ENCODE results near the gene LSP1. TPM values are rescaled to one million over a fixed set of nuclear protein-coding genes. Genes with fewer than 3 reads are reported as not detected.
"Not testable (repeated sequence)": the region's sequence is repeated elsewhere in the genome, so short reads cannot be mapped to it uniquely, and the experiment has no call there.

The LSP1 gene
- total RNA-seq, 4 donors from 2014 or later: 12.3 to 69.6 (median 23.2) TPM

DNA sequence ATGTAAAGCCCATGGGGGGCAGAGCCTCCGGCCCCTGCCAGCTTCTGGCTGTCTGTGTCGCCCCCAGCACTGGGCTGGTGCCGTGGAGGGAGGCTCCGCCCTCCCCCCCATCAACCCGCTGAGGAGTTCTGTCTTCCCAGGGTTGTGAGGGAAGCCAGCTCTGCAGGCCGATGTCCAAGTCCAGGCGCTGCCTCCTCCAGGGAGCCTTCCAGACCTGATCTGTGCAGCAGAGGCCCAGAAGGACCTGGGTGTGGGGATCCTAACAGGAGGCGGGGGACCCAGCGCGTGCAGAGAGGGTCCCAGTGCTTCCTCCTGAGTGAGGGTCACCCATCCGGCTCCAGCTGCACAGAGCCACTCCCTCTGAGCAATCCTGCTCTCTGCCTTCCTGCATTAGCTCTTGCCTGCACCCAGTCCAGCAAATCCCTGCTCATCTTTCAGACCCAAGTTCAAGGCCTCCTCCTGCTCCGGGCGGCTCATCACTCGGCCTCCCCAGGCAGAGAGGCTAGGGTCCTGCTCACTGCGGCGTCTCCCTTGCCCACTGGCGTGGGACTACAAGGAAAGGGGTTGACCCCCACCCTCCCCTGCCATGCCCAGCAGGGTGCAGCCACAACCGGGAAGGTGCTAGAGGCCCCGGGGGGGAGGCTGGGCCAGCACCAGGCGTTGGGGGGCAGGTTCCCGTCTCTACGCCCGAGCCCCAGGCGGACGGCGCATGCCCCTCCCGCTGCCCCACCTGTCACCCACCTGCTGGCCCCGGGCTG lies 22.4 kb downstream of the LSP1 start:
- no peaks in the 10 kb centered on the region for H3K36me3 ChIP-seq
- peak; percentile 7 for DNase-seq
- in situ Hi-C loops (cut with MboI; ENCODE audit: low pct_ligation_motif_present in 1 of 4, low pct_unique_long_range_greater_than_20kb in 1 of 4, low sequenced_read_pairs in 3 of 4) (no loop called here), intact Hi-C loops (cut with DNase I; ENCODE audit: low total_unique reads) (no loop called here)
- H3K4me3 ChIP-seq: no peak overlapping the region
- no peaks in the 10 kb centered on the region for H3K9me3 ChIP-seq
- WGBS, 2 donors (ENCODE audit: low coverage in 1 of 2): 65% methylated on average over 25 of the region's 28 CpGs; no CpG with 5 or more reads in 1 of the 2 donors
- no peak for TF ChIP-seq POLR2A (IDR thresholded peaks at IDR 0.05)
- no peak for TF ChIP-seq EP300 (IDR thresholded peaks at IDR 0.05; ENCODE audit: low read depth)
- no peak for TF ChIP-seq POLR2AphosphoS5 (IDR thresholded peaks at IDR 0.05)
- no peak for TF ChIP-seq CTCF (IDR thresholded peaks at IDR 0.05)
- H3K27ac ChIP-seq: peak overlapping the region; percentile 60 to 74 (median 67)
- H3K27me3 ChIP-seq: no peaks in the 10 kb centered on the region
- H3K4me1 ChIP-seq: peaks cover 0 to 53% (median 14%) of the 10 kb centered on the region in 4 donors

- 71% methylated on average over 13 of the region's 13 CpGs; no CpG with 5 or more reads in 1 of the 2 donors for WGBS, 2 donors (ENCODE audit: low coverage in 1 of 2)
- in situ Hi-C loops (cut with MboI; ENCODE audit: low pct_ligation_motif_present in 1 of 4, low pct_unique_long_range_greater_than_20kb in 1 of 4, low sequenced_read_pairs in 3 of 4): not testable (repeated sequence)
These were observed 23.0 kb downstream of the LSP1 start for GRCh38 chr11:1875851-1876301.

GRCh38 chr11:1876361-1877063 lies 23.6 kb downstream of the LSP1 start:
- no peaks in the 10 kb centered on the region for H3K36me3 ChIP-seq
- peak overlapping the region; percentile 60 to 74 (median 67) for H3K27ac ChIP-seq
- H3K4me1 ChIP-seq: peaks cover 0 to 58% (median 13%) of the 10 kb centered on the region in 4 donors
- no peak overlapping the region for H3K4me3 ChIP-seq
- intact Hi-C loops (cut with DNase I; ENCODE audit: low total_unique reads) (no loop called here), in situ Hi-C loops (cut with MboI; ENCODE audit: low pct_ligation_motif_present in 1 of 4, low pct_unique_long_range_greater_than_20kb in 1 of 4, low sequenced_read_pairs in 3 of 4) (no loop called here)
- WGBS, 2 donors (ENCODE audit: low coverage in 1 of 2): 20 to 27% methylated on average over 2 to 22 of the region's 26 CpGs
- H3K27me3 ChIP-seq: no peaks in the 10 kb centered on the region
- DNase-seq: peak; percentile 60
- TF ChIP-seq EP300 (IDR thresholded peaks at IDR 0.05; ENCODE audit: low read depth) (no peak), CTCF (IDR thresholded peaks at IDR 0.05) (peak; percentile 48 to 64 (median 55)), POLR2AphosphoS5 (IDR thresholded peaks at IDR 0.05) (peak in 1 of 3 donors; percentile 4), POLR2A (IDR thresholded peaks at IDR 0.05) (peak; percentile 19)
- H3K9me3 ChIP-seq: no peaks in the 10 kb centered on the region

More at GRCh38 chr11:1875851-1876301, 23.0 kb downstream of the LSP1 start:
- H3K9me3 ChIP-seq; H3K36me3 ChIP-seq; H3K4me3 ChIP-seq; DNase-seq; intact Hi-C loops (cut with DNase I; ENCODE audit: low total_unique reads); H3K27me3 ChIP-seq: not testable (repeated sequence)
- H3K4me1 ChIP-seq: peaks cover 0 to 53% (median 11%) of the 10 kb centered on the region in 4 donors
- peak overlapping the region; percentile 60 to 74 (median 67) for H3K27ac ChIP-seq

DNA sequence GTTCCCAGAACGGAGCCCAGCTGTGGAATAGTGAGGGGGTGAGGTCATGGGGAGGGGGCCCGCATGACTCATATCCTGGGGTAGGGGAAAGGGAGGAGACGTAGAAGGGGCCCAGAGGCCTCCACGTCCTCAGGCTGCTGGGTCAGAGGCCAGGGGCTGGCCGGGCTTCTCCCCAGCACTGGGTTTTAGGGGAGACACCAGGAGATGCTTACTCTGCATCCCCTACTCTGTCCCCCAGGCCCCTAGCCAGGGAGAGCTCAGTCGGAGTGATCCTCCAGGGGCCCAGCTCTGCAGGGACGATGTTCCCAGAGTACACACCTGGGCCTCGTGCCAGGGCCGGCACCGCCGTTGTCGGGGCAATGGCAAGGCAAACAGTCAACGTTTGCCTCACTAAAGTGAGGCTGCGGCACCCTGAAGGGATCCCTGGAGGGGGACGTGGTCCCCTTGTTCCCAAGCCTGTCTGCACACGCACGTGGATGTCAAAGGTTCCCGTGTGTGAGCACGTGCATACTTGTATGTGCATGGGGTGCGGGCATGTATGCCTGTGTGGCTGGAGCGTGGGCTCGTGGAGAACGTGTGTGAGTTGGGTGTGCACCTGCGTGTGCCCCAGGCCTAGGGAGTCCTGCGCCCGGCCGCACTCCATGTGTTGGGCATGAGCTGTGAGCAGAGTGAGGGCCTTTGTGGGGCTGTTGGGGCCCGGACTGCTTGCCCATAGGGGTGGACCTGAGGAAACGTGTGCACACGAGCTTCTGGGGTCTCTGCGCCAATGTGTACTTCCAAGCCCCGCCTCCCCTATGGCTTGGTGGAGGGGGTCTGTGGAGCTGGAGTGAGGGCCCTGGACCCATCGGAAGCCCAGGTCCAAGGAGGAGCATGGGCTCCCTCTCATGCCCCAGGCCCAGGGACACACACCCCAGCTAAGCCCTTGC lies 24.6 kb downstream of the LSP1 start:
- H3K27ac ChIP-seq: peak overlapping the region; percentile 60 to 74 (median 67)
- H3K9me3 ChIP-seq: no peaks in the 10 kb centered on the region
- no peaks in the 10 kb centered on the region for H3K27me3 ChIP-seq
- H3K36me3 ChIP-seq: no peaks in the 10 kb centered on the region
- intact Hi-C loops (cut with DNase I; ENCODE audit: low total_unique reads): no loop called here
- in situ Hi-C loops (cut with MboI; ENCODE audit: low pct_ligation_motif_present in 1 of 4, low pct_unique_long_range_greater_than_20kb in 1 of 4, low sequenced_read_pairs in 3 of 4): no loop called here
- no peak overlapping the region for H3K4me3 ChIP-seq
- TF ChIP-seq EP300 (IDR thresholded peaks at IDR 0.05; ENCODE audit: low read depth) (no peak), POLR2AphosphoS5 (IDR thresholded peaks at IDR 0.05) (peak in 1 of 3 donors; percentile 24)
- peak; percentile 51 for DNase-seq
- peaks cover 0 to 66% (median 17%) of the 10 kb centered on the region in 4 donors for H3K4me1 ChIP-seq
- 59% methylated on average over 27 of the region's 33 CpGs; no CpG with 5 or more reads in 1 of the 2 donors for WGBS, 2 donors (ENCODE audit: low coverage in 1 of 2)

Data from transverse colon (tissue), 4 donors.